HG03520 (cell line): ENCODE measurements around the gene NELL1.

ENCODE experiments used
- ATAC-seq: cut with Tn5 transposase; IDR thresholded peaks from one replicate; pipeline ENCODE4 v1.9.1; 2021; ENCODE audit warnings: mild to moderate bottlenecking, moderate library complexity; ENCODE audit not compliant: unreplicated experiment

NELL1 gene

DNA sequence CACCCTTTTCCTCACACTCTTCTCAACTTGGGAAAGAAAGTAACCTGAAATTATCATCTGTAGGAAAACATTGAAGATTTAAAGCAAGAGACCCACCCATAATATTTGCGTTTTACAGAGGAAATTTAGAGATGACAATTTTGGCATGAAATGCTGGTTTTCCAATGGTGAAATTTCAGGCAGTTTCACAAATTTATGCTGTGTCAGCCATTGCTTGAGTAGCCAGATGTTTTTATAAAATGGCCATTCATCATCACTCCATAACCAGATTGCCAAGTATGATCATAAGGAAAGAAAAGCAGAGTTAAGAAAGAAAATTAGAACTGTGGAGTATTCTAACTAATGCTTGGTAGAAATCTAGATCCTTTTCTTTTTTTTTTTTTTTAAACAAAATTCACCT, 732.9 kb downstream of the NELL1 start:
- no peak for ATAC-seq

DNA sequence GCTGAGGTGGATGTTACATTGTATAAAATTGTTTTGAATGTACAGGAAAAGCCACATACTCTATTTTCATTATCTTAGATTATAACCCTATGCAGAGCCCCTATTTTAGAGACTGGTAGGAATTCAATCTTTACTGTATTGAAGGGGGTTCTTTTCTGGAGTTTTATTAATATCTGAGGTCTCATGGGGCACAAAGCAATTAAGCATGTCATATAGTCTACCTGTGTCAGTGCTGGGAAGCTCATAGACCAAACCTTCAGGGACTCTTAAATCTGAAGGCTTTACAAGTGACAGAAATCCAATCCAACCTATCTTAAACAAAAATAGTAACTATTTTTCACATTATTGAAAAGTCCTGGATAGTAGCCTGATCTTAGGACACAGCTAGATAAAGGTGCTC, 733.7 kb downstream of the NELL1 start:
- no peak for ATAC-seq

DNA sequence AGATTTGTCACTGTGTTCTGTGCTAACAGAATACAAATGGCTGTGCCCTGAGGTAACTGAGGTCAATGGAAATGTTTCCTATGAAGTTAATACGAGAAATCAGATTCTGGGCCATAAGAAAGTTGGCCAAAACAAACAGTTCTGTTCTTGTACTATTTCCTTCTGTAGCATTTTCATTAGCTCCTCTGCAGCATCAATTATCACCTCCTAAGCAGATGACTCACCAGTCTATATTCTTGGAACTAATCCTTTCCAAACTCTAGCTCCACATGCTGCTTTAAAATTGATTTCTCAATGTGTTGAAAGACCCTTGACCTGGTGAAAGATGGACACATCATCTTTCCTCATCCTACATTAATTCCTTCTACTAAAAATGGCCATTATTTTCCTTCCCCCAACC, 736.0 kb downstream of the NELL1 start:
- ATAC-seq: no peak

DNA sequence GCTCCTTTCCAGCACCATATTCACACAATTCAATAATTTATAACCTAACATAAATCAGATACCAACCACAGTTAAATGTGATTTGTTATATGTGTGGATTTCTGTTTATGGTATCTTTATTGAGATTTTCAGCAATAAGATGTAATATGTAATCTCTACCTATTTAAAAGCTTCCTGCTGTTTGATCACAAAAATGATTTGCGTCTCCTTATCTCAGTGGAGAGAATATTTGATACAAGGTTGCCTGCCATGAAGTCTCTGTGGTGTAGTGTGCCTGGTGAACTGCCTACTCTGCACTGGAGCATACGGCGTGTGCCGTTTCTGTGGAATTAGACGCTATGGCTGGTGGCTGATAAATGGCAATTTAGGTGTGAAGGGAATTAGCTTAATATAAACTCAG, 741.1 kb downstream of the NELL1 start:
- no peak for ATAC-seq

DNA sequence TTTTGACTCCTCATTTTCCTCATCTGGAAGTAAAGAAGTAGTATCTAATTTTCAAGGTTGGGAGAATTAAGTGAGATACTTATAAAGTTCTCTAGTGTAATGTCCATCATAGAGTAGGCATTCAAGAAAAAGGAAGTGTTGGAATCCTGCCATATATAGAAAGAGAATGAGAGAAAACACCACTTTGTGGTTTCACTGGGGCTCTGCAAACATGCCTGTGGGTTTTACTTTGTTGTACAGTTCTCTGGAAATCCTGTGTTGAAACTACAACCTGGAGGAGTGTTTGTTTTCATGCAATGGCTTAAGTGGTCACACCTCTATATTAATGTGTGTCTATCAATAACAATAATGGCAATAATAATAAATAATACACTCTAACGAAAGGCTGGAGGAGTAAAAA, 741.7 kb downstream of the NELL1 start:
- ATAC-seq: no peak

DNA sequence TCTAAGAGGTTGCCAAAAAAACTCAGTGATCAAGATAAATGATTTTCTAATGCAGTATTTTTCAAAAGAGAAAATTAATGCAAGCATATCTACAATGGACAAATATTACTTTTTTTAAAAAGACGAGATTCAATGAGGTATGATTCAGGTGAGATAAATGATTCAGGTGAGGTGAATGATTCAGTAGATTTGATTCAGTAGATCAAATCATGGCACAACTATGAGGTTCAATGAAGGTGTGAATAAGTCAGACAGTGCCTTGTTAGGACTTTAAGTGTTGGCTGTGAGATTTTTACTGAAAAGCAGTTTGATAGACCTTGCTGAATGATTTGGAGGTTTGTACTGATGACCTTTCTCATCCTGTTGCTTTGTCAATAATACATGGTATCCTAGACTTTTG, 742.2 kb downstream of the NELL1 start:
- ATAC-seq: no peak

DNA sequence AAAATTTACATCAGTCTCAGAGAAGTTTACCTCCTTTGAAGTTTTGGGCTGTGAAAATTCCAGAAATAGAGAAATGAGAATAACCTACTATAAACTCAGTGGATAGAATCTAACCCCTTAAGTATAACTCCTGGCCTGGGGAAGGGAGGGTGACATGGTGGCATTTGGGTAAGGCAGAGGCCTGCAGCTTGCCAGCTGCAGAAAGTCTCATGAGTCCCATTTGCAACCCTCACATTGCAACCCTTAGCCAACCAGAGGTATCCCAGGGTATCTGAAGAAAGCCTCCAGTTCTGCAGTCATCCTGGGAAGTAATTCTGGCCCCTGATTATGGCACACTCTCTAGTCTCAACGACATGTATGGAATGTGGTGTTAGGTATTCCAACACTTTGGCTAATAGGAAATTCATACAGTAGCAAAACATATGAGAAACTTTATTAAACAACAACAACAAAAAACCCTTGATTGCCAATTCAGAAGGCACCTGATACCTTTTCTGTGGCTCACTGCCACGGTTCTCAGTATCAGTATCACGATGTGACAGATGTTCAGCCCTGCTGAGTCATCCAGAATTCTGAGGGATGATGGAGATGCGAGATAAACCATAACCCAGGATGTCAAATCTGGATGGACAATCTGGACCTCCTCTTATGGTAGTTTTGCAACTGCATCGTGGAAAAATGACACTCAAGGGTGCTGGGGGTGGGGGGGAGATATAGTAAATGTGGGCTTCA, 743.4 kb downstream of the NELL1 start:
- ATAC-seq: no peak

DNA sequence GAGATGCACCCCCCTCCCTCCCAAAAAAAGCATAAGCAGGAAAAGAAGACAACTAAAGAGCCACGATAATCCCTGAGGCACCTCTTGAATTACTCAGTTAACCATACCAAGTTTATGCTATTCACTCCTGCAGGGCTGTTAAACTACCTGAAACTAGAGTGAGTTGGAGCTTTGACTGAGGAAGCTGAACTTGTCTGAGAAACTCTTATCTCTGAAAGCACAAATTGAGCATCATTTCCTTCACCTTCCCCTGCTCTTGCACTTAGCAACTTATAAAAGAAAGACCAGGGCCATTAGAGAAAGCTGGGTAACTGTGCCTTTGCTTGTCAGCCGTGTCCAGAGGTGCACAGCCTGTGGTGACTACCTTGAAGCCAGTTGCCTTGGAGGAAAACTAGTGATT, 745.6 kb downstream of the NELL1 start:
- ATAC-seq: no peak

DNA sequence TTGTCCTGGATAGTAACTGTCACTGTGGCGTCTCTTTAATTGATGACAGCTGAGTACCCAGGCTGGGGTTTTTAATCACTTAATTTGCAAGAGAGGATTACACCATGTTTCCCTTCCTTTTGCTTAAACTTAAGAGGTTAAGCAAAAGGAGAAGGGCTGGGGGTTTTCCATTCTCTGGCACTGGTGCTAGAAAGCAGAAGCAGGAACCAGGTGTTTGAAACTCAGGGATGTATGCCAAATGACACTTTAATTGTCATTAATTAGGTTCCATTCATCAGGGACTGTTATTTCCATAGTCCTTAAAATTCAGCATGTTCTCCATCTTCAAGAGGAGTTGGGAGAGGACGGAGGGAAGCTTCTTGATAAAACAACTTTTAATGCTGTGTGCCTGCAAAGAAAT, 746.2 kb downstream of the NELL1 start:
- no peak for ATAC-seq

DNA sequence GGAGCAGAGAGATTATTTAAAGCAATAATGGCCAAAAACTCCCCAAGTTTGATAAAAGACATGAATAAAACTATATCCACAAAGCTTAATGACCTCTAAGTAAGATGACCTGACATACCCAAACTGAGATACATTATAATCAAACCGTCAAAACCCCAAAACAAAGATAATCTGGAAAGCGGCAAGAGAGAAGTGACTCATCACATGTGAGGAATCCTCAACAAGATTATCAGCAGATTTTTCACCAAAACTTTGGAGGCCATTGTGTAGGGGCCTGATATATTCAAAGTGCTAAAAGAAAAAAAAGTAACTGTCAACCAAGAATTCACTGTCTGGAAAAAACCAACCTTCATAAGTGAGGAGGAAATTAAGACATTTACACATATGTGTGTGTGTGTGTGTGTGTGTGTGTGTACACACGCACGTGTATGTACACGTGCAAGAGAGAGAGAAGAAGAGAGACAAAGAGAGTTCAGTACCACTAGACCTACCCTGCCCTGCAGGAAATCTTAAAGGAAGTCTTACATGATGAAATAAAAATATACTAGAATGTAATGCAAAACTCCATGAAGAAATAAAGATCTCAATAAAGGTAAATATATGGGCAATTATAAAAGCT, 752.4 kb downstream of the NELL1 start:
- no peak for ATAC-seq

DNA sequence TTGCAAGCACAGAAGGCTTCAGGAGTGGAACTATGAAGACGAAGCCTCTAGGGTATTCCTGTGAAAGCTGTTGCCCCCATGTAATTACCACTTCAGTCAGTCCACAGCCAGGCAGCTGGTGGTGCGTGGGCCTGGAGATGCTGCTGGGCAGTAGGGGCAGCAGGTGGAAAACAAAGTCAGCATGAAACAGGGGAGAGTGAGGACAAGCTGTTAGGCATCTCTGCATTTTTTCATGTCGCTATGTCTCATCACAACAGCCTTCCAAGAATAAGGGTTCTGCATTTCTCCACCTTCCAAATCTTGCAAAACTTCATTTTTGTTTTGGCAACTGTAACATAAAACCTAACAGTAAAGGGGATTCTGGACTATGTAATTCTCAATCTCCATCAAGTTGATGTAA, 757.5 kb downstream of the NELL1 start:
- ATAC-seq: no peak

DNA sequence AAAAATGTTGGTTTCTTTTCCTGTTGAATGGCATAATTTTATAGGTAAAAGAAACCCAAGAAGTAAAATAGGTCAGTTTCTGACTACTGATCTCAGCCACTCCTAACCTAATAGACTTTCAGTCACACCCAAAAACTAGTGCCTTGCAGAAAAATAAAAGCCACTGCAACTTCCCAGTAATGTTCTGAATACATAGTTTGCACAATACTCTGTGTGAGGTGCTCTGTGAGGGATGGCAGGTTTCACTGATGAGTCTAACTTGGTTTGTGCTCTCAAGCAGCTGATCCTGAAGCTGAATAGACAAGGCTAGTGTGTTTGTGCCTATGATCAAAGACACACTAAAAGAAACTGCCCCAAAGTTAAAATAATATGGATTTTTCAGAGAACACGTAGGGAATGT, 758.3 kb downstream of the NELL1 start:
- ATAC-seq: no peak

DNA sequence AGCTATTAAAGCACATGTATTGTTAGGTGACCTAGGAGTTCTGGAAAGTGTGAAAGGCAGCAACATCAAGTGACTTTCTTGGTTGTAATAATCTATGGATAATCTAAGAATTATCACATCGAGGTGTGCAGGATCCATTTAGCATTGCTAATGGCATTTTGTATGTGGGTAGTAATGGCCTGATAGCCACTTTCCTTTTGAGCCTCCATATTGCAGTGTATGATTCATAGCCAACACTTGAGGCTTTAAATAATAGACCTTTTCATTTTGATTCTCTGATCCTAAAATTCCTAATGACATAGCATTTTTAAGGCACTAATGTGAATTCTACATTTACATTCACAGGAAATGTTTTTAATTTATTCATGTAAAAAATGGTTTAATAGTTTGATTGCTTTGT, 759.4 kb downstream of the NELL1 start:
- ATAC-seq: no peak

DNA sequence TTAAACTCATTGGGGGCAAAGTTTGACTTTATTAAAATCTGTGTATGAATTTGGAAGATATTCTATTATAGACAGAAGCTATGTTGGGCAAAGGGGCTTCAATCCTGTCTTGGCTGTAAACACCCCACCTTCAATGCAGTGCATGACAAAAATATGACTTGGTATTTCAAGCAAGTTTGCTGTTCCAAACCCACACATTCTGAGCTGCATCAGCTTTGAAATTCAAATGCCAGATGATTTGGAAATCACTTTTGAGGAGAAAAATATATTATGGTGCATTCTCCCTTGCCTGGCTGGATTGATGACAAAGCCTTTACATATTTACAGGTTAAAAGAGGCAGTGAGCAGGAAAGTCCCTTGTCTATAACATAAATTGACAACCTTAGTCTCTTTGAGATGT, 760.0 kb downstream of the NELL1 start:
- no peak for ATAC-seq

DNA sequence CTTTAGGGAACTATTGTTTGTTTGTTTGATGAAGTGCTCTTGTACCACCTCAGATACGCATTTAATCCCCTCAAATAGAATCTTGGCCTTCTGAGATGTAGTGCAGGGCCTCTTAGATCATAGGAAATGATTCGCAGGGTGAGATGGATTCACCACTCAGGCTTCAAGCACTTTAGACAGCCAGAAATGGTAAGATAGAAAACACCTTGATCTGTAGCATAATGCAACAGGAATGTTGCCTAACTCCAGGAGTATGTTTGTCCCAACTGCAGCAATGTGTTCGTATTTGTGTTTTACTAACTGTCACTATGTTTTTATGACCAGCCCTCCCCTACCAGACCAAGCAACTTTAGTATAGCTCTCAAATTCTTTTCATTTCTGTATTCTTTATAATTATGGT, 761.2 kb downstream of the NELL1 start:
- no peak for ATAC-seq

DNA sequence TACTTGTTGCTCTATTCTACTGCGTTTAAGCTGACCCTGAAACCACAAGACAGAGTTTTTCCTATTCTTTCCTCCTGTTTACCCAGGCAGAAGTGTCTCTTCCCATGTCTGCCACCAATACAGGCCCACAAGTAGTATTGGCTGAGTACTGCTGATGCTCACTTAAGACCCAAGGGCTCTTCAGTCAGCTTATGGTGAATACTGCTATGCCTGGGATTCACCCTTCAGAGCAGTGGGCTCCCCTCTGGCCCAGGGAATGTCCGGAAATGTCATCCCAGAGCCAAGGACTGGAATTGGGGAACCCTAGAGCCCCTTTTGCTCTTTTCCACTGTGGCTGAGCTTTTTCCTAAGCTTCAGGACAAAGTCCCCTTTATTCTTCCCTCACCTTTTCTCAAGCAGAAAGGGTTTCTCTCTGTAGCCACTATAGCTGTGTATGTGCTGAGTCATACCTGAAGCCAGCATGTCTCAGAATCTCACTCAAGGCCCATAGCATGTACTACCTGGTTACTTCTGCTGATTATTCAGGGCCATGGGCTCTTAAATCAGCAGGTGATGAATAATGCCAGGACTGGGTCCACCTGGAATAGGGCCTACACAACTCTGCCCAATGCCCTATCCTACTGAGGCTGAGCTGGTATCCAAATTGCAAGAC, 777.7 kb downstream of the NELL1 start:
- no peak for ATAC-seq

DNA sequence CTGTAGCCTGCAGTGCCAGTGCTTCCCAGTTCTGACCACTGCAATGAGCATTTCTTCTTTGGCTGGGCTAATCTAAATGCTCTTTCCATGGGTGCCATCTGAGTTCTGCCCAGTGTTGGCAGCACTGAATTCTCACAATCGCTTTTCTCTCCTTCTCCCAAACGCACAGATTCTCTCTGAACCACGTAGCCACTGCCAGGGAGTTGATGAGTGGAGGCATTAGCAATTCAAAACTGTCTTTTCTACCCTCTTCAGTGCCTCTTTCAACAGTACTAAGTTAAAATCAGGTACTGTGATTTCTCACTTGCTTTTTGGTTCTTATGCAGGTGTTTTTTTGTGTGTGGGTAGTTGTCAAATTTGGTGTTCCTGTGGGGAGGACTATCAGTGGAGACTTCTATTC, 778.5 kb downstream of the NELL1 start:
- ATAC-seq: no peak

DNA sequence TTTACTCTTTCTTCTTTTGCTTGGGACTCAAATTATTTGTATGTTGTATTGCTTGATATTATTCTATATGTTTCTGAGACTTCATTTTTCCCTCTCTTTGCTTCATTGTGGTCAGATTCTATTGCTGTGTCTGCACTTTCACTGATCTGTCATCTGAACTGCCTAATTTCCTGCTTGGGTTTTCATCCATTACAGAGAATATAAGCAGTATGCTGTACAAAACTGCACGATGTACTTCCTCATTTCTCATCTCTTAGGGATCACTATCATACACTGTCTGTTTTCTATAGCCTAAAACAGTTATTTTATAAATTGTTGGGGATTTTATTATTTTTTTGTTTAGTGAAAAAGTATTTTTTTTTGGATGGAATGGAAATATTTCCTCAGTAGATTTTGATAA, 786.8 kb downstream of the NELL1 start:
- no peak for ATAC-seq

DNA sequence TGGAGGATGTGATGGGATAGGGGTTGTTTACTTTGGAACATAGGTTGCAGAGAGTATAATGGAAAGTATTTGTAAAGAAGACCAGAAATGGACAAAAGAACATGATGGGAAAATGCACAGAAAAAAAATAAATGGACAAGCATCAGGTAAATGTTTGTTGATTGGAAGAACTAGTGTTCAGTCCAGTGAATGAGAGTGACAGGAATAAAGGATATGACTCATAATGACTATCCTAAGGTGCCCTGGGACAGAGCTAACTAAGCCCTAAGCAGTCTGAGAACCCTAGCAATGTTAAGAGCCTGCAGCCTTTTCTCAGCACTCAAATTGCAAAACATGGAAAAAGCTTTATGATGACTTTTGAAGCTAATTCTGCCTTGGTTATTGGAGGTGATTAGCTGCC, 790.7 kb downstream of the NELL1 start:
- ATAC-seq: no peak

DNA sequence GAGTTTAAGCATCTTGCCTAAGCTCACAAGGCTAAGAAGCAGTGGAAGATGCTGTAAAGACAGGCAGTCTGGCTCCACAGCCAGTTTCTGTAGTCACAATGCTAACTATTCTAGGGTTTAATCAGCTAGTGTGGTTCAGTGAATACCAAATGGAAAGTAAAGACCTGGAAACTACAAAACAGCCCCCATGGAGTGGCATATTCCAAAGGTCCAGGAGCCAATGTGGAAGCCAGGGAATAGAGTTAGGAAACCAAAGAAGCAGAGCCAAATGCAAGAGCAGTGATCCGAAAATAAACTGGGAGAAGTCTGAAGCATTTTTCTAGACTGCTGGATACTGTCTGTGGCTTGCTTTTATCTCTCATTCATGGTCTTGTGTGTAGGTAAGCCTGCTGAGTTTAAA, 792.3 kb downstream of the NELL1 start:
- ATAC-seq: no peak

DNA sequence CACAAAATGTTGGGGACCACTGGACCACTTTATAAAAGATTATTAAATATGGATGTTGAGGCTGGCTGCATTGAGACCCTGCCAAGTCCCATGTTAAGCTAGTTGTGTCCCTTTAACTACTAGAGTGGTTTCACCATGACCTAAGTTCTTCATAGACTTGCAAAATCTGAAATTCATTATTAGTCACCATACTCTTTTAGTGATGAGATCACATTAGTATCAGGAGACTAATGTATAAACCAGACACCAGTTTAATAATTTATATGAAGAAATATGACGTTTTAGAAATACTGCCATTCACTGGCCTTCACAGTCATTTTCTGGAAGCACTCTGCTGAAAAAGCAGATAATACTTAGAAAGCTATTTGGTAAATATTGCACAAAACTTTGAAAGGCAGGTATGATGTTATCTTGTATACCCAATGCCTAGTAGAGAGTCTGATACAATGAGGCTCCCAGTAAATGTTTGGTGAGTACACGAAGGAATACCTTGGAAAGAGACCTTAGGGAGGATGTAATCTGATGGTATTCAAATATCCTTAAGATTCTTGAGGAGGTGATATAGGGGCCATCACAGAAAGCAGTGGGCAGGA, 795.3 kb downstream of the NELL1 start:
- no peak for ATAC-seq

DNA sequence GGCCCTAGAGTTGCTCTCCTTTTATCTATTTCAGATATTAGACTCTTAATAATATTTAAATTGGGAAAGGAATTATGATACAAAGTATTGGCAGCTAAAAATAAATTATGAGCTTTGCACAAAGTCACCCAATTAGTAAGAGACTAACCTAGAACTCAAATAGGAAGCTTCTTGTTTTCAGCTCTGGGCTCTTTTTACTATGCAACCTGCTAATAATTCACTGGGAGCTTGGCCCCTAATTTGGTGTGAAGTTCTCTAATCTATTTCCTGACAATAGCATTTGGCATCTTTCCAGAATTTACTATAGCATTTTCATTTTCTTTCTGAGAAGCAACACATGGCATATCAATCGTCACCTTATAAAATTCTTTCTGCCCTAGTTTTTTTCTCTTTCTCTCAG, 795.8 kb downstream of the NELL1 start:
- no peak for ATAC-seq
